GM18868 (cell line): Measurements from ENCODE around the gene CNDP2.

Experiments used
- ATAC-seq: cut with Tn5 transposase; IDR thresholded peaks from one replicate; pipeline ENCODE4 v1.9.1; 2021; ENCODE audit warnings: mild to moderate bottlenecking, moderate library complexity; ENCODE audit not compliant: unreplicated experiment

CNDP2 gene

DNA sequence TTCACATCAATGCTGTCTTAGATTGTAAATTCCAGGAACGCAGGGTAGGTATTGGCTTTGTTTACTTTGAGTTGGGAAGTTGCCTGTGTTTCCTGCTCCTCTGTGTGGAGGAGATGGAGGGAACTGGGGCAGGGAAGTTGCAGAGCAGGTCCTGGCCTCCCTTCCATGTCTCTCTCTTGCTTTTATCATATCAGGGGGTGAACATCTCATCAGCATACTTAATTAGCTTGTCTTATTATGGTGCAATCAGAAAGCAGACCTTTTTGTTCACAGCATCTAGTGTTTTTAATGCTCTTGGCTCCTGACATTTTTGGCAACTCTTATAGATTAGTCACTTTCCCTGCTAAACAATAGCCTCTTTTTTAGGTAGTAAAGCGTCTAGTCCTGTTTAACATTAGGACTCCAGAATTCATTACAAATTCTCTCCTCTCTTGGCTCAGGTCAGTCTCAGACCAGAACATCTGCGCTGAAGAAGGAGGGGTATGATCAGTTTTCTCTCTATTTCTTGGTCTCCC is 27.6 kb upstream of the CNDP2 start:
- no peak for ATAC-seq

DNA sequence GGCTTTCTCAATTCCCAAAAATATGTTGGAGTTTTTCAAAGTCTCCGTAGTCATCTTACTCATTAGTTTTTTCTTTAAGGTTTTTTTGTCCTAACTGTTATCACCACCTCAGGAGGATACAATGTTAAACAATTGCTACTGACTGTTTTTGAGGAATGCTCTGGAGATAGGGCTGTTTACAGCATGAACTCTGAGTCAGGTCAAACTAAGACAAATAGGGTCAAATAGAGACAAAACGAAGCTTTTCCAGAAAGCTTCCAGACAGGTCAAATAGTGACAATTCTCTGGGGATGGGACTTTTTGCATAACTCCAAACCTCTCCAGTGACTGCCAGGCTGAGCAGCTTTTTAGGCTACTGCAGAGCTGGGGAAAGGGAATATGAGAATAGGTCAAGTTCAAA is 23.9 kb upstream of the CNDP2 start:
- no peak for ATAC-seq

GRCh38 chr18:74473976-74474640 is 22.1 kb upstream of the CNDP2 start:
- no peak for ATAC-seq

- ATAC-seq: no peak
These were observed 20.0 kb upstream of the CNDP2 start for GRCh38 chr18:74476140-74476539.

GRCh38 chr18:74477771-74478170 is 18.4 kb upstream of the CNDP2 start:
- no peak for ATAC-seq

DNA sequence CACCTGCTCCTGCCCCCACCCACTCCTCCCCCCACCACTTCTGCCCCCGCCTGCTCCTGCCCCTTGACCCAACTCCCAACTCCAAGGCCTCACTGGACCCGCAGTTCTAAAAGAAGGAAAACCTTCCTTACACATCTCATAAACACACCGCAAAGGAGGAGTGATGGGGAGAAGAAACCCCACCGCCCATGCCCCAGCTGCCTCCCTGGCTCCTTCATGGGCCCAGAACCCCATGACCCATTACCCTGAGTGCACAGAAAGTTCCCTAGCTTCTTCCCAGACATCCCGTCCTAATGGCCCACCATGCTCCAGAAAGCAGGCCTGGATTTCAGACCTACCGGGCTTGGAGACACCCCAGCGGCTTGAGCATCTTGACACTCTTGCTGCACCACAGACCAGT is 17.8 kb upstream of the CNDP2 start:
- no peak for ATAC-seq

DNA sequence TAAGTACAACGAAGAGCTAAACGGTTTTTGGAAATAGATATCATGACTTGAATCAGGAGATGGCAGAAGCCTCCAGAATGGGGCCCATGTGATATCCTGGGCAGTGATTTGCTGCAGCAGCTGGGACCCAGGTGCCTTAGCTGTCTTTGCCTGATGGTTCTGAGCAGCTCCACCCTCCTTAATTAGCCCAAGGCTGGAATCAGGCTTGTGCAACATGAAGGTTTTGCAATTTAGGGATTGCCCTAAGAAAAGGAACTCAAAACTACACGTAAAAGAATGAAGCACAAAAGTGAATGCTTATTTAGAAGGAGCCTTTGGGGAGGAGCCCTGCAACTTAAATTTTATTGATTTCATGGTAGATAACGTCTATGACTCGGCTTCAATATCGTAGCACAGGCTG is 17.3 kb upstream of the CNDP2 start:
- no peak for ATAC-seq

DNA sequence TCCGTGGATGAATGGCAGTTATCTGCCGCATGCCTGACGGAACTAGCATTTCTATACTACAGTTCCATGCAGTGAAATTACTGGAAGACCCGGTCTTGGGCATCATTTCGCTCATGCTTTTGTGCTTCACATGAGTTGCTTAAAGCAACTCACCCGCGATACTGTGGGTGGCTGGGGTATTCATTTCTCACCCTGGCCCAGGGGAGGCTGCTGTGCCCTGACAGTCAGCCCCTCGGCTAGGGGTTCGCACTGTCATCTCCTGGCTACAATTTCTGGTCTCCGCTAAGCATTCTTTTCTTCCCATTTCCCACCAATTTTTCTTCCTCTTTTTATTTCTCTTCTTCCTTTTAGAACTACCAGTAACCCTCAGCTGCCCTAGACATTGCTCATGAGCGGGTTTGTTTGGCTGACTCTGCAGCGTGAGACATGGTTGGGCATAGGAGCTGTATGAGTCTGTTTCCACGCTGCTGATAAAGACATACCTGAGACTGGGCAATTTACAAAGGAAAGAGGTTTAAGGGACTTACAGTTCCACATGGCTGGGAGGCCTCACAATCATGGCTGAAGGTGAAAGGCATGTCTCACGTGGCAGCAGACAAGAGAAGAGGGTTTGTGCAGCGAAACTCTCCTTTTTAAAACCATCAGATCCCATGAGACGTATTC is 16.5 kb upstream of the CNDP2 start:
- no peak for ATAC-seq

DNA sequence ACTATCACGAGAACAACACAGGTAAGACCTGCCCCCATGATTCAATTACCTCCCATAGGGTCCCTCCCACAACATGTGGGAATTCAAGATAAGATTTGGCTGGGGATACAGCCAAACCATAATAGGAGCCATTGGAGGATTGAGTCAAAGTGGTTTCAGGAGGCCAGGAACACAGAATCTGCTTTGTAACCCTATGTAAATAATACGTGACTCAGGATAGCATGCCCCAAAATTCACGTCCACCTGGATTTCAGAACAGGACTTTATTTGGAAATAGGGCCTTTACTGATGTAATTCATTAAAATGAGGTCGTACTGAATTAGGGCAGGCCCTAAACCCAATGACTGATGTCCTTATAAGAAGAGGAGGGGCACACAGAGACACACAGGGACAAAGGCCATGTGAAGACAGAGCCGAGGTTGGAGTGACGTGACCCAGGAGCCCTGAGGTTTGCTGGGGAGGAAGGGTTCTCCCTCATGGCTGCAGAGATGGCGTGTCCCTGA is 16.0 kb upstream of the CNDP2 start:
- no peak for ATAC-seq

GRCh38 chr18:74482697-74483096 is 13.5 kb upstream of the CNDP2 start:
- no peak for ATAC-seq

DNA sequence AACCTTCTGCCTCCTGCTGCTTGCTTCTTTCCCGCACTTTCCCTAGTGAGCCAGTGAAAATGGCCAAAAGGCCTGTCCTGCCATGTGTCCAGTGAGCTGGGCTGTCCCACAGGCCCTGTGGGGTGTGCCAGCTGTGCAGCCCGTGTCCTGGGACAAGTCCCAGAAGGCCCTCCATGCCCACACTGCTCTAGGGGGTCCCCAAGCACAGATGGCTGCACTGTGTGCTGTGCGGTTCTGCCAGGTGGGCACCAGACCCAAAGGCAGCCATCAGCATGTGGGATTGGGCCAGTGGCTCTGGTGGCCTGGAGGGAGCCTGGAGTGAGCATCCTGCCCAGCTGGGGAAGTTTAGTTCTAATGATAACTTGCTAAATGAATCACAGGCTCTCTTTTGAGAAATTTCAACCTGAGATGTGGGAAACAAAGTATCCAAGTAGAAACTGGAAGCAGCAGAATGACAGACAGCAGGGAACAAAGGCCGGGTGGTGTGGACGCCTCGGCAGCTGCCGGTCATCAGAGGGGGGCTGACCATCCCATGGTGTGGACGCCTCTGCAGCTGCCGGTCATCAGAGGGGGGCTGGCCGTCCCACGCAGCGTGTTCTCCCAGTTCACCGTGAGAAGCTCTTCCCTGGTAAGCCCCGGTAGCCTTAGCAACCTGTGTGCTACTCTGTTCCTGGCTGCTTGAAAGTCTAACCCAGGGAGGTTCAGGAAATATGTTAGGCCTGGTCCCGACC is 9.9 kb upstream of the CNDP2 start:
- no peak for ATAC-seq

DNA sequence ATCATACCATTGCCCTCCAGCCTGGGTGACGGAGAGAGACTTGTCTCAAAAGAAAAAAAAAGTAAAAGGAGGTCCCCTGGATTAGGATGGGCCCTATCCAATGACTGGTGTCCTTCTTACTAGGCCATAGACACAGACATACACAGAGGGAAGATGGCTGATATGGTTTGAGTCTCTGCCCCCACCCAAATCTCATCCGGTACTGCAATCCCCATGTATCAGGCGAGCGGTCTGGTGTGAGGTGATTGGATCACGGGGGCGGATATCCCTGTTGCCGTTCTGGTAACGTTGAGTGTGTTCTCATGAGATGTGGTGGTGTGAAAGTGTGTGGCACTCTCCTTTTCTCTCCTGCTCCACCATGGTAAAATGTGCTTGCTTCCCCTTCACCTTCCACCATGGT is 7.8 kb upstream of the CNDP2 start:
- ATAC-seq: no peak

GRCh38 chr18:74488864-74489263 is 7.3 kb upstream of the CNDP2 start:
- no peak for ATAC-seq

- ATAC-seq: no peak
These were observed 6.5 kb upstream of the CNDP2 start for GRCh38 chr18:74489676-74490075.

- ATAC-seq: no peak
These were observed 3.9 kb upstream of the CNDP2 start for GRCh38 chr18:74492259-74492658.

DNA sequence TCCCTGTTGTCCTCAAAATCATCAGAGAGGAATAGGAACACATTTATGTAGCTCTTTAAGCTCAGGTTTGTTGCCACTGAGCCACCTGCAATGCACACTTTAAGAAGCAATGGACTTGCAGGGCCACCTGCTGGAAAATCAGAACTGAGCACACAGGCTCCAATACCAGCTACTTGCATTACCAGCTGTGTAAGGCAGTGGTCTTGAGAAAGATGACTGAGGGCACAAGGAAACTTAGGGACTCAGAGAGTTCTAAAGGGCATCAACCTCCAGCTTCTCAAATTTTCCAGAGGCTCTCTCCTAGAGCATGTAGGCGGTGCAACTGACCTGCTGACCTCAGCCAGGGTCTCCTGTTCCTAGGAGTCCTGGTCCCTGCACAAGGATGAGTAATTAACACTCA is 2.5 kb upstream of the CNDP2 start:
- peak; percentile 22 for ATAC-seq

DNA sequence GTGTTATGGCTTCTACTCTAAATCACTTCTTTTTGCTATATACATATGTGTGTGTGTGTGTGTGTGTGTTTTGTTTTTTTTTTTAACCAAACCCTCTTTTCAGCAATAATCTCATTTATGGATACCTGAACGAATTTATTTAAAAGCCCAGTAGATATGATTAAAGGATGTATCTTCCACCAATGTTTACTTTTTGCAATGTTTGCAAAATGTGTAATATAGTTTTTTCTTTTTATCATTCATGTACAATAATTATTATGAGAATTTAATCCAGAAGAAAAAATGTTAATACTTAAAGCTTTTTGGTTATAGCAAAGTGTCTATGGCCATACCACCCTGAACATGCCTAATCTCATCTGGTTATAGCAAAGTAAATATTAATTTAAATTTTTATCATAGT is 1.6 kb upstream of the CNDP2 start:
- ATAC-seq: no peak

DNA sequence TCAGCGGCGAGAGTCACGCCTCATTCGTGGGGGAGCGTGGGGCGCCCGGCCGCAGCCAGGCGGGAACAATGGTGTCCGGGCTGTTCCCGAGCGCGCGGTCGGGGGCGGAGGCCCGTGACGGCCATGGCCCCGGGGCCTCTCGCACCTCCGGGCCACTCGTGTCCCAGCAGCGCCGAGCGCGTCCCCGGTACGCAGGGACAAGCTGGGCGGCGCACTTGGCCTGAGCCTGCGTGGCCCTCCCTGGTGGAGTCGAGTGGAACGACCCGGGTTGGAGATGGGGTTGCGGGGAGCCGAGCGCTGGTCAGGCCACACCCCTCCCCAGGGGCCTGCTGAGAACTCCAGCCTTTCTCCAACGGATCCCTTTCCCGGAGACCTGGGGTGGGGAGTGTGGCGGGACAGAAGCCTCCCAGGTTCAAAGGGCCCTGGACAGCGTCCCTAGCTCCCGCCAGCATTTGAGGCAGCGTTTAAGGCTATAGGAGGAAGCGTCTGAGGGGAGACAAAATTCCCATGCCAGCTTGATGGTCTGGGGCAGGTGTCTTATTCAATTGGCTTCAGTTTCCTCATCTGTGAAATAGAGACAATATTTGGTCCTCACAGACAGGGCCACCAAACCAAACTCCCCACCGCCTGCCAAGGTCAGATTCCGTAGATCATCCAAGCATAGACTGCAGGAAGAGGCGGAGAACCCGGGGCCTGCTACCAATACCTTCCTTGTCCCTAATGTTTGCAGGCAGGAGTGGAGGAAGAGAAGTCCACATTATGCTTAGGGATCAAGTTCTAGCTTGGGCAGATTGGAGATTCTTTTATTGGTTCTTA is 553 bp downstream of the CNDP2 start:
- ATAC-seq: peak; percentile 15

DNA sequence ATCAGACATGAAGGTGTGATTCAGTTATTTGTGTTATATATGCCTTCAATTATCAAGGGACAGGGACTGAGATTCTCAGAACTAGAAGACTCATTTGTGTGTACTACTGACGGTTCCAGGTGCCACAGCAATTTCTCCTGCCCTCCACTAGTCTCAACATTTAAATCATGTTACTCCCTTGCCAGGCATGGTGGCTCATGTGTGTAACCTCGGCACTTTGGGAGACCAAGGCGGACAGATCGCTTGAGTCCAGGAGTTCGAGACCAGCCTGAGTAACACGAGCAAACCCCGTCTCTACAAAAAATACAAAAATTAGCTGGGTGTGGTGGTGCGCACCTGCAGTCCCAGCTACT is 1.1 kb downstream of the CNDP2 start:
- ATAC-seq: no peak

DNA sequence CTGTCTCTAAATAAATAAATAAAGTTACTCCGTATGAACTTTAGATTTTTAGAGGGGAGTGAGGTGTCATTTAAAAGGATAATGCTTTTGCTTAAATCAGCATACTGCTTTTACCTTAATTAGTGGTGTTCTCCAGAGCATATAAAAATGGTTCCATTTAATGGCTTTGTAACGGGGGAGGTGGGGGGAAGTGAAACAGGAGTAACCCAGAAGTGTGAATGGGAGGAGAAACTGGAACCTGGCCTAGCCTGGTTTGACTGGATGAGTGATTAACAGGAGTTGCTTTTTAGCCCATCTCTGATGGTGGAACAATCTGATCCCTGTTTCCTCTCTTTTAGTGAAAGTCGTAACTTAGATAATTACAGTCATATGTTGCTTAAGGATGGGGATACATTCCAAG is 1.6 kb downstream of the CNDP2 start:
- ATAC-seq: no peak
